Measurements from ENCODE around the gene UBAC1. TPM values are rescaled to one million over a fixed set of nuclear protein-coding genes. Genes with fewer than 3 reads are reported as not detected.
"Not testable (repeated sequence)": the region's sequence is repeated elsewhere in the genome, so short reads cannot be mapped to it uniquely, and the experiment has no call there.

Gene UBAC1
- polyA plus RNA-seq, 1 donor: 48.1 TPM

DNA sequence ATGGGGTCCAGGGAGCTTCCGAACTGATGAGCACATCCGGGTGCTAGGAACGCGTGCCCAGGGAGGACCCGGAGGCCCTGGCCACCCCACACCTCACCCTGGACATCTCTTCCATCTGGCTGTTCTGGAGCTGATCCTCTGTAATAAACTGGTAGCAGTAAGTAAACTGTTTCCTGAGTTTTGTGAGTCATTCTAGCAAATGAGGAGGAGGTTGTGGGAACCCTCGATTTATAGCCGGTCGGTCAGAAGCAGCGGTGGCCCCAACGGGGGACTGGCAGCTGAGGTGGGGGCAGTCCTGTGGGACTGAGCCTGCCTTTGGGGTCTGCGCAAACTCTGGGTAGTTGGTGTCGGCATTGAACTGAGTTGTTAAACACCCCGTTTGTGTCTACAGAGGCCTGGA, 15.4 kb upstream of the UBAC1 start:
- no peak for DNase-seq

DNA sequence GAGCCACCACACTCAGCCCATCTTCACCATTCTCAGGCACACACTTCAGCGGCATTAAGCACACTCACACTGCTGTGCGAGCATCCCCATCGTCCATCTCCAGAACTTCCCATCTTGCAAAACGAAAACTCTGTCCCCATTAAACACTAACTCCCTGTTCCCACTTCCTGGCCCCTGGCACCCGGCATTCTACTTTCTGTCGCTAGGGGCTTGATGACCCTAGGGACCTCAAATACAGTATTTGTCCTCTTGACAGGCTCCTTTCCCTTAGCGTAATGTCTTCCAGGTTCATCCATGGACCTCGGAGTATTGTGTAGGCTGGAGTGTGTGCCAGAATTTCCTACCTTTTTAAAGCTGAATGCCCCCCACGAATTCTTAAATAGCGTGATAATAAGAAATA, 14.7 kb upstream of the UBAC1 start:
- no peak for DNase-seq

DNA sequence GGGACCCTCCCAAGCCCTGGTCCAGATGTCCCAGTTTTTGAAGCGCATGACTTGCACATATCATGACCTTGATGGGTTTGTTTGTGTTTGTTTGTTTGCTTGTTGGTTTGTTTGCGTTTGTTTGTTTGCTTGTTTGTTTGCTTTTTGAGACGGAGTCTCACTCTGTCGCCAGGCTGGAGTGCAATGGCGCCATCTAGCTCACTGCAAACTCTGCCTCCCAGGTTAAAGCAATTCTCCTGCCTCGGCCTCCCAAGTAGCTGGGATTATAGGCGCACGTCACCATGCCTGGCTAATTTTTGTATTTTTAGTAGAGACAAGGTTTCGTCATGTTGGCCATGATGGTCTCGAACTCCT, 13.0 kb upstream of the UBAC1 start:
- no peak for DNase-seq

DNA sequence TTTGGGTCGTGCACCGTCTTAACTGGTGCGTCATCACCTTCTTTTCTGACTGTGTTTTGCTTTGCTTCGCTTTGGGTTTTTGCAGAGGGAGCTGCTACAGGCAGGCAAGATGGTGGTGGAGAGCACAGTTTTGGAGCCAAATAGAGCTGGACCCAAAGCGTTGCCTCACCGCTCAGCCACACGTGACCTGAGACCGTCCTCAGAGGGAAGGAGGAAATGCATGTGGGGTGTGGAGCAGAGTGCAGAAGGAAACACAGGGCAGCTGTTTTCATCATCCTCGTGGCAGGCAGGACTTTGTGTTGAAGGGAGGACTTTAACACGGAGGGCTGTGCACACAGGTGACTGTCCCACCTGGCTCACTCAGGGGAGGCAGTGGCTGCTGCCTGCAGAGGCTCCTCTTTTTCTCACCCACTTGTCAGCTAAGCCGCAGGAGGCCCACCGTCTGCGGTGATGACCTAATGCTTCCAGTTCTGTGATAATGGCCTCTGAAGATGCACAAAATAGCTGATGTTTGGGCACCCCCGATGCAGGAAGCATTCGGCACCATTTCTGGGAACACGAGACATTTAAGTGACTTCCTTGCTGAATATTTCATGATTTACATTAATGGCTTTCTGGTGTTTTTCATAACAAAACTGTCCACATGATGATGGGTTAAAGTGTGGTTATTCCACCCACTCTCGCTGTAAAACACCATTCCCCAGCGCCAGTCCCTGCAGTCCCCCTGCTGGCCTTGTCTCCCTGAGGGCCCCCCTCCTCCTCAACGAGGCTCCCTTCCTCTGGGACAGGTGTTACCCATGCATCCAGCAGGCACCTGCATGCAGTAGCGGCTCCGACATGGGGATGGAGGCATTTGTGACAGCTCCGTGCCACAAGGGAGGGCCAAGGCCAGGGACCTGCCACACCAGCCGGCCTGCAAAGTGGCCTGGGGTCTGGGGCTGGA, 12.4 kb upstream of the UBAC1 start:
- no peak for DNase-seq

DNA sequence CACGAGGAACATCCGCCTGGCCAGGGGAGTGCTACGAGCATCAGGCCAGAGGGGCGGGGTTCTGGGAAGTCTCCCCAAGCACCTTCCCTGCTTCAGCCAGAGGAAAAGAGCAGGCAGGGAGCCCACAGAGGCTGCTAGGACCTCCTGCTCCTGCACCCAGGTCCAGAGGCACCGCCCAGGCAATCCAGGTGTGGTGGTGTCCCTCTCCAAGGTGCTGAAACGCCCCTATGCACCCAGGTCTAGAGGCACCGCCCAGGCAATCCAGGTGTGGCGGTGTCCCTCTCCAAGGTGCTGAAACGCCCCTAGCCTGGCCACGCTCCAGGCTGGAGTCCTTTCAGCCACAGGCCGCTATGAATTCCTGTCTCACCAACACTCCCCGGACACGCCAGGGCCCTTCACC, 10.7 kb upstream of the UBAC1 start:
- no peak for DNase-seq

DNA sequence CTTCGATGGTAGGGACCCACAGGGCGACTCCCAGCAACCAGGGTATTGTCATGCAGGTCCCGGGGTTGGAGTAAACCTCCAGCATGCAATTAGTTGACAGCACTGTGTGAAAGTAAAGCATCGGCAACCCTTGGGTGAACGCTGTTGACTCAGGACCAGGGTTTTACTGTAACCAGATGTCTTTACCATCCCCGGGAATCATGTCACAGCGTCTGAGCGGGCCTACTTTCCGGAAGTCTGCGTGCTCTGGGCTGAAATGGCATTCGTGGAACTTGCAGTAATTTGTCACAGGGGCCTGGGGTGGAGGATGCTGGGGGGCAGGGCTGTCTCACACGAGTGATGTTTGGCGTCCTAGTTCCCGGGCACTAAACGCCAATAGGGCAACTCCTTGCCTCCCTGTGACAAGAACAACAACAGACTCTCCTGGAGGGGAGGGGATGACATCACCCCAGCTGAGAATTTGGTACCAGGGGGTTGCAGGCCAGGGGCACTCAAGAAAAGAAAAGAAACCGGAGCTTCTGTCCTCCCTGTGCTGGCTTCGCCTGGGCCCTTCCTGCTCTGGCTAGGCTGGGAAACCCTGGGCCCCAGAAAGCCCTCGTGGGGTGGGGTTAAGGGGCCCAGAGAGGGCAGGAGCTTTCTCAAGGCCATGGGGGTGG, 10.1 kb upstream of the UBAC1 start:
- no peak for DNase-seq

DNA sequence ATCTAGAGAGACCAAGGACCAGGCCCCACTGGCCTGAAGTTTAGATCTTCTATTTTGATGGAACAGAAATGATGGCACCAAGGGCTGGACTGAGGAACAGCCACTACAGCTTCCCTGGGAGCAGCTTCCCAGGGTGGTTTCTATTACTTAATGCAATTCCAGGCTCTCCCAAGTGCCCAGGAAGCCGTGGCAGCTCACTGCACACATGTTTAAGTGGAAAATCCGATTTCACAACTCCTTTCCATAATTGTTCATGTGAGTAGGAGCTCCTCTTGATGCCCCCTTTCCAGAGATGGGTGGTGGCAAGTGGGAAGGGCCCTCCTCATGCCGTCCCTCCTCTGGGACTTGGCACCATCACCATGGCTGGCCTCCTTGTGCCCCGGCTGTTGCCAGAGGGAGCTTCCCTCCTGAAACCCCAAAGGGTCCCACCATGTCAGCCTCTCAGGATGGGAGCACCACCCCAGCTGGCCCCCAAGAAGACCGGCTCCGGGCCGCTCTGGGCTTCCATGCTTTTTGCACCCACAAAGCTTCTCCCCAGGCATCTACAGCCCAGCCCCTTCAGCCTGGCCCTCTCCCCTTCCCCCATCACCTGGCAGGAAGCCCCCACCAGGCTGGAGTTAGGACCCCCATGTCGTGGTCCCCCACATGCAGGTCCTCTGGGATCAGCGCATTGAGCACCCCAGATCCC, 9.1 kb upstream of the UBAC1 start:
- no peak for DNase-seq

DNA sequence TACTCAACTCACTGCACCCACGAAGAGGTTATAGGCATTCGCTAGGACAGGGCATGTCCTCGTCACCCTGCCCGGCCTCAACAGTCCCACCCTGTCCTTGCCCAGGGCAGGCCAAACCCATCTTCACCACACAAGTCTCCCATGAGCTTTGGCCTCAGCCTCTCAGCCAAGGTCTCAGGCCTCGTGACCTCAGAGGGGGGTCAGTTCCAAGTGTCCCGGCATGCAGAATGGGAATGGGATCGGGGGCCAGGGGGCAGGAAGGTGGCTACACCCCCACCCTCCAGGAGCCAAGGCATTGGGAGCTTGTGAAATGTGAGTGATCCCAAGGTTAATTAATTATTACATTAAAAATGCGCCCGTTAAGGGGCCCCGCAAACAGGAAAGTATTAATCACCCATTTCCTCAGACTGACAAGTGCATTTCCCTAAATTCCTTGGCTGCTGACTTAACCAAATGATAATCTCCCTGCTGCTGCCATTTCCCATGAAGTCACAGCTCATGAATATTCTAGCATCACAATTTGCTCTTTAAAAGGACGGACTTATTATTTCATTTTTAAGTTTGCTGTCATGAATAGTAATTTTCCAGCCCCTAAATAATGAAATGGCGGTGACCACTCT, 8.0 kb upstream of the UBAC1 start:
- no peak for DNase-seq

DNA sequence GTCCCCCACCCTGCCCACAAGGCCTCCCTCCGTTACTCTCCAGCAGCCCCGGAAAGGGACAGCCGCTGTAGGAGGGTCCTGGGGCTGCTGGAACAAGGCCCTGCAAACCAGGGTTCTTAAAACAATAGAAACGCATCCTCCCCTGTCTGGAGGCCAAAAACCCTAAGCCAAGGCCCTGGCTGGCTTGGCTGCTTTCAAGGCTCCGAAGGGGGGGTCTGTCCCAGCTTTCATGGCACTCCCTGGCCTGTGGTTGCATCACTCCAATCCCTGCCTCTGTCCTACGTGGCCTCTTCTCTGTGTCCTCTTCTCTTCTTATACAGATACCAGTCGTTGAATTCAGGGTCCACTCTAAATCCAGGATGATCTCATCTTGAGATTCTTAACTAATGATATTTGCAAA, 7.4 kb upstream of the UBAC1 start:
- no peak for DNase-seq

DNA sequence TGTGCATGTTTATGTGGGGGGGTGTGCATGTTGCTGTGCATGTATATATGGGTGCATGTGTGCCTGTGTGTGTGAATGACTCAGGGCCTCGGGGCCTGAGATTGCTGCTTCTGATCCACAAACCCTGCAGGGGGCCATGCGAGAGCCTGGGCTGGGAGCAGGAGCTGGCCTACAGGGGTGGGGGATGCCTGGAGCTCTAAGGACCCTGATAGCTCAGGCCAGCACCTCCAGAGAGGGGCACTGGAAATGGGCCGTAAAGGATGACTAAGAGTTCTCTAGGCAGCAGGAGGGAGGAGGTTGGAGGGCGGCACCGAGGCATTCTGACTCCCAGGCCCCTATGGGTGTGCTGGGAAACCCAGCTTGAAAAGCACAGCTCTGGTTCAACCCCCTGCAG, 6.9 kb upstream of the UBAC1 start:
- no peak for DNase-seq

DNA sequence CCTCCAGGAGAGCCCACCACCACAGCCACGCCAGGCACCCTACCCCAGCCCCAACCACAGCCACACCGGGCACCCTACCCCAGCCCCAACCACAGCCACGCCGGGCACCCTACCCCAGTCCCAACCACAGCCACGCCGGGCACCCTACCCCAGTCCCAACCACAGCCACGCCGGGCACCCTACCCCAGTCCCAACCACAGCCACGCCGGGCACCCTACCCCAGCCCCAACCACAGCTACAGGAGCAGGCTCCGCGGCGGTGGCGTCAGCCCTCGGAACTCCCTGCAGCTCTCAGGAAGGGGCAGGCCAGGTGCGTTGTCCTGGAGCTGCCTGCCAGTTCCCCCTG, 5.7 kb upstream of the UBAC1 start:
- DNase-seq: not testable (repeated sequence)

DNA sequence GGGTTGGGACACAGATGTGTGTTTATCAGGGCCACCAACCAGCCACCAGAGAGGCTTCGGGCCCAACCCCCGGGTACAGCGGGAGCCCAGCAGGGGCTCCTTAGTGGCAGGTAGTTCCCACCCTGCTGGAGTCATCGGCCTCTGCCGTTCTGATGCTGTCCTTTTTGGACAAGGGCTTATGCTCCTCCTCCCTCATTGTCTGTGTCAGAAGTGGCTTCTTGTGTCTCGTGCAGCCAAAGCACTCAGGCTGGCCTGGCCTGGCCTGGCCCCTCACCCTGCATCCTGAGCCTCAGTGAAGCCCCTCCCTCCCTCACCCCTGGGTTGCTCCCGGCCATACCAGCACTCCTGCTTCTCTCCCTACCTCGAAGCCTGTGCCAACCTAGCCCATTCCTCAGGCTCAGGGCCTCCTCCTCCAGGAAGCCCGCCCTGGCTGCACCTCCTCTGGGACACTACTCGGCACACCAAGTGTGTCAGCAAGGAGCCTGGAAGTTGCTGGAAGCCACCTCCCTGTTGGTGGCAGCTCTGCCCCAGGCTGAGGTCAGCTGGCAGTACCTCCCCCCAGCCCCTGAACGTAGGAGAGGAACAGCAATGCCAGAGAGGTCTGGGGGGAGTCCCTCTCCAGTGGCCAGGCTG, 4.1 kb upstream of the UBAC1 start:
- DNase-seq: no peak

DNA sequence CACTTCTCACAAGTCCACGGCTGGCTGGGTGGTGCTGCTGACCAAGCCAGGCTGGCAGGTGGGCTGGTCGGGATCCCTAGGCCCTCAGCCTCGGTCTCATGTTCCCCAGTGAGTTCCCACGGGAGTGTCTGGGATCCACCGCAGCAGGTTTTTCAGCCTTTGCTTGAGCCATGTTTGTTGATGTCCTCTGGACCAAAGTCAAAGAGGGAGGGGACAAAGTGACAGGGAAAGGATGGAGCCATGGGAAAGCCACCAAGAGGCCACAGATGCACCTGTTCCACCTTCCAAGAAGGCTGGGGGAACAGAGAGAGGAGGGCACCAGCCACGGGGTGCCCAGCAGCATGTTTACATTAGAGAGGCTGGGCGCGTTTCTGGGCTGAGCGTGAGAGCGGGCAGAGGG, 2.8 kb upstream of the UBAC1 start:
- DNase-seq: no peak

DNA sequence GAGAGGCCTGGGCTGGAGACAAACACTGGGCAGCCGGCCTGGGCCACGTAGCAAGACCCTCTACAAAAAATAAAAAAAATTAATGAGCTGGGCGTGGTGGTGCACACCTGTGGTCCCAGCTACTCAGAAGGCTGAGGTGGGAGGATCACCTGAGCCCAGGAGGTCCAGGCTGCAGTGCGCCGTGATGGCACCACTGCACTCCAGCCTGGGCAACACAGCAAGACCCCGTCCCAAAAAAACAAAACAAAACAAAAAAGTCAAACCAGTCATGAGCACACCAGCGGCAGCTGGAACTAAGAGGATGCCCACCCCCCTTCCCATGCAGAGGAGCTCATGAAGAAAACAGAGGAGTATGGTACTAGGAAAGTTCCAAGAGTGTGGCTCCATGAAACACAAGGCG, 2.2 kb upstream of the UBAC1 start:
- no peak for DNase-seq

DNA sequence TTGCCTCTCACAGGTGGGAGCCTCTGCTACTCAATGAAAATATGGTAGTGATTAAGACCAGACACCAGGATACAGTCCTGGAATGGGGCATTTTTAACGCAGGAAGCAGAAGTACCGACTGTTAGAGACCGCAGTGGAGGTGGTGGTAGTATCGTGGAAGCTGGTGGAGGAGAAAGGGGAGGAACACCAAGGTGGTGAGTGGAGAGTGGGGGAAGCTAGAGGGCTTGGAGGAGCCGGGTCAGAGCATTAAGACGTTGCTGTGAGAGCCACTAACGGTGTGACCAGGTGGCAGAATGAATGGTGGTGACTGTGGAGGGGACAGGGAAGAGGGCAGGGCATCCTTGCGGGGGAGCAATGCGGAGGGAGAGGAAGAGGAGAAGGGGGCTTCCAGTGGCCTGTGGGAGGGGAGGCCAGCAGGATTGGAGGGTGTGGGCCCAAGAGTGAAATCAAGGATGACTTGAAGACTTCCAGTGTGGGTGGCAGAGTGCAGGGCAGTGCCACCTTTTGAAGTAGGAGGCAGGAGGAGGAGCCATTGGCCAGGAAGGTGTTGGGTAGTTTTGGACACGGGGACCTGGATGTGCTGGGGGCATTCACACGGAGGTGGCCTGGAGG, 1.6 kb upstream of the UBAC1 start:
- DNase-seq: no peak

DNA sequence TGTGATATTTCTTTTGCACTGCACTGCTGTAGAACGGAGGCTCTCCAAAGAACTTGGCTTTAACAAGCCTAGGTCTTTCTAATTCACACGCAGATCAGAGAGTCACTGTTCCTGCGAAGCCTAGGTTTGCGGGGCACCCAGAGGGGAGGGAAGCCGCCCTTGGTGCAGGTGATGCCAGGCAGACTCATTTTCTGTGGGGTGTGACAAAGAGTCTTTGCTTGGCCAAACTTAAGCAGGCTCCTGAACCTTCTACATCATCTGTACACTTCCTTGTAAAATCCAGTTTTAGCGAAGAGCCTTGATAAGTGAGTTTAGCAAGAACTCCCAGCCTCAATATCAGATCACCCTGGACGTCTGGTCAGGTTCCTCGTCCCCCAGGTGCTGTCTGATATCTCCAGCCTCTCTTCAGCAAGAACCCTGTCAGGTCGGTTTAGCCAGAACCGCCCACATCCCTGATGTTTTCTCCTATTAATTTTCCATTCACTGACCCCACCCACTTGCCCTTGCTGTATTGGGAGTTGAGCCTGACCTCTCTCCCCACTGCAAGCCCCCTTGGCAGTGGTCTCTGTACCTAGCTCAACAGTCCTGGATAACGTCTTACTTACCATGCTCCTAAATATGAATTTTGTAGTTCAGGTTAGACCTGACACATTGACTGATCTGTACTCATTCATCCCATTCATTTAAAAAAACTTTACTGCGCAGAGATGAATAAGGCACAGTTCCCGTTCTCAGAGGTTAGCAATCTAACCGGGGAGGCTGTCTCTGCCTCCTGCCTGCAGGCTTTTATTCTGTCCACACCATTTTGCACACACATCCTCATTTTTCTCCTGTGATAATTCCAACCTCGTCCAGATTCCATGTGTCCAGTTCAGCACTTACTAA, 880 bp upstream of the UBAC1 start:
- DNase-seq: no peak

DNA sequence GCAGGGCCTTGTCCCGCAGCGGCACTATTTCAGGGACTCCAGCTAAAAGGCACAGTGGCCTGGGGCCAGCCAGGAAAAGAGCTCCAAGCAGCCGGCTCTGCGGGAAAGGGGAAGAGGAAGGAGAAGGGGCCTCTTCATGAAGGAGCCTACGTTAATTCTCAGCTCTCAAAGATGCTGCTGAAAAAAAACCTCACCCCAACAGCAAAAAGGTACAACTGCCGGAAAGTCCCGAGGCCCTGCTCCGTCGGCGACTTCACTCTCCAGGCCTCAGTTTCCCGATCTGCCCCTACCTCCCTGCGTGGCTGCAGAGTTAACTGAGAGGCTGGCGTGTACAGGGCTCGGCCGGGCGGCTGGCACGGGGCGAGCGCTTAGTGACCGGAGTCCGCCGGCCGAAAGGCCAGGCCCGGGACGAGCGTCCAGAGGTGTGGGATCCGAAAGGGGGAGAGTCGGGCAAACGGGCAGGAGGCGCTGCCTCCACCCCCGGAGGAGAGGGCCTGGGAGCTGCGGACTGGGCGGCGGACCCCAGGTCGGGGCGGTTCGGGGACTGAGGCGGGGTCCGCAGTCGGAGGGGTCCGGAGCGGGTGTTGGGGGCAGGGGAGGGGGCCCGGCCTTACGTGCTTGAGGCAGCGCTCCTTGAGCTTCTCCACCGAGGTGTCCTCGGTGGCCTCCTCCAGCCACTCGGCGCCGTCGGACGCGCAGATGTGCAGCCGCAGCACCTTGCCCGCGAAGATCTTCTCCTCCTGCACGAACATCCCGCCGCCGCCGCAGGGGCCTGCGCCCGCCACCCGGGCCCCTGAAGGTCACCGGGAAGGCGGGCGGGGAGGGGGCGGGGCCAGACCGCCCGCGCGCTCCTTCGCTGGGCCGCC, 529 bp downstream of the UBAC1 start:
- no peak for DNase-seq

DNA sequence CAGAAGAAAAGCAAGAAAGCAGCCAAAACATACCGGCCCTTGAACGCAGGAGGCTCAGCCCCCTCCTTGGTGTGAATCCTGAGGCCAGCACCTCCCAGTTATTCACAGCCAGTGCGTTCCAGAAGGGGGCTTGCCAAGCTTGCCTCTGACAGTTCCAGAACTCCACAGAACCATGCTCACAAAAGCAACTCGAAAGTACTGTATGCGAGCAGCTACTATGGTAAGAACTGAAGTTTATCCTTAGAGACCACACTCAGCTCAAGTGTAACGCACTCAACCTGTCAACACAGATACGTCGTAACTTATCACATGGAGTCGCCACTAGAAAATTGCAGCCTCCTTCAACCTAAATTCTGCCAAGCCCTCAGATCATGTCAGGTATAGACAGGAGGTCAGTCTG, 1.4 kb downstream of the UBAC1 start:
- DNase-seq: no peak

DNA sequence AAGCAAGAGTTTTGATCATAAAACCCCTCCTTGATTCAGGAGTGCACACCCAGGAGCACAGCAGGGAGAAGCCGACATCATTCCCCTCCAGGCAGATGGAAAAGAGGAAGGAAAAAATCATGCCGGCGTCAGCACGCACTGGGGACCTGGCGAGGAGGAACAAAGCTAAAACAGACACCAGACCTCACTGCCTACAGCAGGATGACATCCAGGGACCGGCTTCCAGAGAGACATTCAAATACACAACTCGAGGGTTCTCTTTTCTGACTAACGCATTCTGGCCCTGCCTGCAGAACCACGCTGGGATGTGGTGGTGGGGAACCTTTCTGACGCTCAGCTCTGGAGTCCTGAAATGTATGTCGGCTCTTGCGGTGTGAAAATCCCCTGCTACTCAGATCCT, 2.7 kb downstream of the UBAC1 start:
- no peak for DNase-seq

DNA sequence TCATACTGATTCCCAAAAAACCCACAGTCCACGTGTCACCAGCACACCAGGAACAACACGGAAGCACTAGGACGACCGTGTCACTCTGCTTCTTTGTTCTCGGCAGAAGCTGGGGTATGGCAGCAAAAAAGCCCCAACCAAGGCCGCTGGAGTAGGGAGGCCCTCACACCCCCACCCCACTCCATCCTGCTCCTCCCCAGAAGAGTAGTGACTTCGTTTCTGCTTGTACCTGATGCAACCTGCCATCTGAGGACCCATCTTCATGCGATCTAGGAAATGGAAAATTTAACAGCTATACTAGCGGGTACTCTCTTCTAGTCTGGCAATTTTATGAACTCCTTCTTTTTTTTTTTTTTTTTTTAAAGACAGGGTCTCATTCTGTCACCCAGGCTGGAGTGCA, 3.7 kb downstream of the UBAC1 start:
- DNase-seq: no peak

Data from hindlimb muscle (tissue), 1 donor.